HepG2 (cell line): Measurements from ENCODE around the gene MAP2K7. TPM values are rescaled to one million over a fixed set of nuclear protein-coding genes. Genes with fewer than 3 reads are reported as not detected.

Source experiments
- ATAC-seq: fragments of 200-7000 bp; cut with Tn5 transposase; 3 replicates; pipeline ENCODE4 v1.9.1; 2020; ENCODE audit warnings: mild to moderate bottlenecking, moderate library complexity
- BruUV-seq: library from RNA; stranded (reverse); fragments of 400-500 nt; replicated peaks from 2 replicates; lab custom pipeline; 2021; lab: Mats Ljungman, UMichigan
- CTCF ChIA-PET: fragments of 300-600 bp; formaldehyde crosslinking; extraction: SDS; loops from one replicate; lab custom pipeline; 2021; ENCODE audit warnings: low total read pairs, inconsistent platforms, low intra/inter-chr PET ratio; lab: Yijun Ruan, JAX
- POLR2A ChIA-PET: fragments of 350-600 bp; sonication (Branson Sonifier 250); formaldehyde crosslinking; loops from one replicate; lab custom pipeline; 2020; ENCODE audit warnings: antibody characterized with exemption, inconsistent platforms; lab: Yijun Ruan, JAX
- DNase-seq: peaks from one replicate; pipeline ENCODE4 v3.0.0-alpha.2; 2015; ENCODE audit warnings: low spot score
- FAIRE-seq: peaks from 3 replicates; lab custom pipeline; 2011; peaks lifted over from hg19 to GRCh38; lab: Jason Lieb, UNC
- H2AFZ ChIP-seq: one replicate; pipeline ENCODE4 v1.6.1; 2011; ENCODE audit warnings: low read length, inconsistent platforms
- H3K27ac ChIP-seq: fragments of 300-600 bp; 3 replicates; pipeline ENCODE4 v1.8.0; 2011; ENCODE audit warnings: mixed run types, mild to moderate bottlenecking, mixed read lengths, low read length, inconsistent platforms; ENCODE audit not compliant: insufficient read depth; ENCODE audit errors: extremely low read length
- H3K27me3 ChIP-seq, 2 experiments: fragments of 200-600 bp in 1 of 2; 2 replicates in 1 of 2; 3 replicates in 1 of 2; pipeline versions ENCODE4 v1.6.0 to v1.8.0; 2011; ENCODE audit warnings: low read length in 2 of 2, mild to moderate bottlenecking in 2 of 2, moderate library complexity in 2 of 2, inconsistent platforms in 1 of 2; ENCODE audit not compliant: insufficient read depth in 2 of 2, control insufficient read depth in 1 of 2
- H3K36me3 ChIP-seq, 2 experiments: fragments of 200-600 bp in 1 of 2; replicated peaks in 1 of 2; 2 replicates in 1 of 2; 3 replicates in 1 of 2; pipeline versions ENCODE4 v1.5.1 to v1.8.0; 2011; ENCODE audit warnings: low read length in 2 of 2, inconsistent platforms in 1 of 2; ENCODE audit not compliant: insufficient read depth in 2 of 2, control insufficient read depth in 1 of 2
- H3K4me1 ChIP-seq: 2 replicates; pipeline ENCODE4 v1.5.1; 2012; ENCODE audit warnings: low read length, inconsistent platforms; ENCODE audit not compliant: insufficient read depth
- H3K4me2 ChIP-seq: 2 replicates; pipeline ENCODE4 v1.6.0; 2011; ENCODE audit warnings: low read depth, low read length, inconsistent platforms
- H3K4me3 ChIP-seq, 3 experiments: fragments of 200-600 bp in 1 of 3; sonication (generic), shearing (Covaris generic) in 1 of 3; replicated peaks in 1 of 3; 2 replicates each; pipeline ENCODE4 v1.5.1; 2011 to 2016; ENCODE audit warnings: low read length in 3 of 3, inconsistent platforms in 2 of 3, low read depth in 2 of 3, mild to moderate bottlenecking in 2 of 3, control low read depth in 1 of 3, mixed read lengths in 1 of 3; ENCODE audit not compliant: insufficient read depth in 1 of 3
- H3K79me2 ChIP-seq: one replicate; pipeline ENCODE4 v1.6.1; 2011; ENCODE audit warnings: low read length, inconsistent platforms; ENCODE audit not compliant: insufficient read depth
- H3K9ac ChIP-seq: 2 replicates; pipeline ENCODE4 v1.6.0; 2011; ENCODE audit warnings: mild to moderate bottlenecking, low read depth, low read length, inconsistent platforms; ENCODE audit not compliant: insufficient read depth
- H3K9me3 ChIP-seq: 2 replicates; pipeline ENCODE4 v1.5.1; 2012; ENCODE audit warnings: mild to moderate bottlenecking, low read length
- H4K20me1 ChIP-seq: 2 replicates; pipeline ENCODE4 v1.6.0; 2011; ENCODE audit warnings: inconsistent platforms, mild to moderate bottlenecking, low read length, moderate library complexity; ENCODE audit not compliant: insufficient read depth
- DMAP1 ChIP-seq: IDR thresholded peaks from 2 replicates; pipeline ENCODE4 v1.6.1; 2016
- IRF9 ChIP-seq: sonication (generic); formaldehyde crosslinking; IDR thresholded peaks from 2 replicates; pipeline ENCODE4 v1.8.0; 2022; ENCODE audit warnings: missing genetic modification reagents, mild to moderate bottlenecking, borderline replicate concordance
- JDP2 ChIP-seq: sonication (generic); formaldehyde crosslinking; IDR thresholded peaks from 2 replicates; pipeline ENCODE4 v1.8.1; 2022; ENCODE audit warnings: missing genetic modification reagents, borderline replicate concordance
- PAF1 ChIP-seq: IDR thresholded peaks from 2 replicates; pipeline ENCODE4 v1.6.1; 2016; ENCODE audit warnings: missing genetic modification reagents, missing compliant biosample characterization
- REXO4 ChIP-seq: sonication (generic); formaldehyde crosslinking; IDR thresholded peaks from 2 replicates; pipeline ENCODE4 v1.8.0; 2022; ENCODE audit warnings: missing genetic modification reagents, mild to moderate bottlenecking, borderline replicate concordance
- STAG1 ChIP-seq: sonication (generic); formaldehyde crosslinking; IDR thresholded peaks from 2 replicates; pipeline ENCODE4 v1.4.0; 2020; ENCODE audit warnings: missing genetic modification reagents
- SYNCRIP ChIP-seq: fragments of 200-400 bp; formaldehyde crosslinking; IDR thresholded peaks from 2 replicates; pipeline ENCODE4 v1.6.1; 2018; ENCODE audit warnings: mild to moderate bottlenecking, low read depth, low read length; ENCODE audit not compliant: insufficient read depth
- TAF15 ChIP-seq: fragments of 200-400 bp; formaldehyde crosslinking; IDR thresholded peaks from one replicate; pipeline ENCODE4 v1.6.1; 2018; ENCODE audit warnings: mild to moderate bottlenecking, low read depth, low read length; ENCODE audit not compliant: poor library complexity, severe bottlenecking
- TCF12 ChIP-seq, 2 experiments: fragments of 450-650 bp in 1 of 2; sonication (generic) in 1 of 2; formaldehyde crosslinking in 1 of 2; IDR thresholded peaks; 2 replicates each; pipeline versions ENCODE4 v1.6.1 to v1.8.0; 2017 to 2022; ENCODE audit warnings: antibody characterized with exemption in 1 of 2, mild to moderate bottlenecking in 1 of 2, missing genetic modification reagents in 1 of 2, moderate library complexity in 1 of 2
- XBP1 ChIP-seq: sonication (generic); formaldehyde crosslinking; IDR thresholded peaks from 2 replicates; pipeline ENCODE4 v1.5.0; 2020; ENCODE audit warnings: missing genetic modification reagents
- ZNF292 ChIP-seq: sonication (generic); formaldehyde crosslinking; IDR thresholded peaks from 2 replicates; pipeline ENCODE4 v1.8.1; 2022; ENCODE audit warnings: mild to moderate bottlenecking, low read depth, missing genetic modification reagents, borderline replicate concordance
- ZNF44 ChIP-seq: sonication (generic); formaldehyde crosslinking; IDR thresholded peaks from 2 replicates; pipeline ENCODE4 v1.5.1; 2020; ENCODE audit warnings: mild to moderate bottlenecking, missing genetic modification reagents
- ZNF687 ChIP-seq: sonication (generic); formaldehyde crosslinking; IDR thresholded peaks from 2 replicates; pipeline ENCODE4 v1.5.1; 2020; ENCODE audit warnings: mild to moderate bottlenecking, missing genetic modification reagents, moderate library complexity
- ZSCAN25 ChIP-seq: sonication (generic); formaldehyde crosslinking; IDR thresholded peaks from 2 replicates; pipeline ENCODE4 v1.8.0; 2022; ENCODE audit warnings: mild to moderate bottlenecking, missing genetic modification reagents
- WGBS: methylation state at CpG from one replicate; pipeline ENCODE4 v1.1.6; 2017; ENCODE audit warnings: low lambda C conversion rate; 5-methylcytosine and 5-hydroxymethylcytosine counted together
- in situ Hi-C: cut with HindIII; loops from 2 replicates; pipeline ENCODE4 v1.10.0; 2017; ENCODE audit warnings: low pct_unique_long_range_greater_than_20kb; ENCODE audit not compliant: extremely low pct_ligation_motif_present
- intact Hi-C: fragments of 100-400 bp; cut with micrococcal nuclease; formaldehyde crosslinking; loops from one replicate; pipeline ENCODE4 v1.10.0; 2022; ENCODE audit not compliant: unreplicated experiment
- polyA plus RNA-seq, 8 experiments: library from polyadenylated mRNA; depleted of rRNA in 3 of 8; stranded (reverse) in 7 of 8; unstranded in 1 of 8; fragments of >200 nt; fragmentation: Illumina TruSeq in 4 of 8; extraction: Trizol in 4 of 8; gene quantifications; 2 replicates each; pipeline versions ENCODE4 v1.2.1 to v1.2.3, GENCODE V29; 2011 to 2016; ENCODE audit warnings: low read depth in 4 of 8, missing spikeins in 1 of 8, mixed read lengths in 1 of 8; ENCODE audit not compliant: insufficient read depth in 1 of 8
- total RNA-seq, 5 experiments: library from RNA; depleted of rRNA; stranded (reverse); fragments of >200 nt; fragmentation: Illumina TruSeq; extraction: Trizol; gene quantifications; 2 replicates each; pipeline ENCODE4 v1.2.3, GENCODE V29; 2016; ENCODE audit warnings: low read depth in 1 of 5
- TF ChIP-seq, protein P1 (sequence below): sonication (generic); formaldehyde crosslinking; IDR thresholded peaks from 2 replicates; pipeline ENCODE4; 2020; ENCODE audit warnings: missing genetic modification reagents, mild to moderate bottlenecking, borderline replicate concordance

Gene MAP2K7
- total and polyA plus RNA-seq, 2 of the 13 experiments (the other 11 are each of a cell fraction or from before 2014, with no cell fraction given), result 9.0 to 10.8 TPM

DNA sequence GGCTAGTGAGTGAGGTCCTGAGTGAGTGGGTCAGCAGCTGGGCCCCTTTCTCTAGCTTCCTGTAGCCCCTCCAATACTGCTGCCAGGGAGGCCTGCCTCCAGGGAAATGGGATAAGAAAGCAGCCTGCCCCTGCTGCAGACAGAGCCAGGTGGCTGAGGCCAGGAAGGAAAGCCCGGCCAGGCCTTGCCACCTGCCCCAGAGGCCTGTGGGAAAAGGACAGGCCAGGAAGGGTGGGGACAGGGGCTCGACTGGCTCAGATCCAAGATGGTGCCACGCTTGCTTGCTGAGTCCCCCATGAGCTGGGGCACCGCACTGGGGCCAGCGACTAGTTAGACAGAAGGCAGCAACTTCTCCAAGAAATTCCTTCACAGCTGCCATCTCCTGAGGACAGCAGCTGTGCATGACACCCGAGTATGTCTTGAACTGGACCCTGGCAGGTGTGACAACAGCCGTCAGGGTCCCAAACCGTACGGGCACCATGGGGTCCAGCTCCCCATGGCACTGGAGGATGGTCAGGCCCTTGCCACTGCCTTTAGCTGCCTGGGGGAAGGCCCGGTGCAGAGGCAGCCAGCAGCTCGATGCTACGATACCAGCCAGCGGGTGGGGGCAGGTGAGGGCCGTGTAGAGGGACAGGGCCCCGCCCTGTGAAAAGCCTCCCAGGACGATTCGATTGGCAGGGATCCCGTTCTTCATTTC is 24.4 kb upstream of the MAP2K7 start:
- DNase-seq (no peak), ATAC-seq (peak; percentile 66), FAIRE-seq (no peak)
- in situ Hi-C loops, result no loop called here
- CTCF ChIA-PET, result no interaction called here
- no peaks in the 10 kb centered on the region for H4K20me1 ChIP-seq
- peaks cover 30% of the 10 kb centered on the region for H3K4me1 ChIP-seq
- WGBS, result 13% methylated on average over 3 of the region's 18 CpGs
- no TSS peak for BruUV-seq
- peak overlapping the region in 1 of 3 experiments; percentile 43; a peak in 1 of 6 replicates for H3K4me3 ChIP-seq
- peak overlapping the region; percentile 50 for H3K4me2 ChIP-seq
- peak overlapping the region; percentile 27 for H2AFZ ChIP-seq
- H3K36me3 ChIP-seq, result no peaks in the 10 kb centered on the region
- H3K9ac ChIP-seq, result 0 out of 2 replicates have a peak overlapping the region, but pooled peaks have one; percentile 39
- H3K27ac ChIP-seq, result no peak overlapping the region
- H3K27me3 ChIP-seq, result peaks cover 0 to 4% of the 10 kb centered on the region in 2 experiments; a peak in 2 of 5 replicates
- intact Hi-C loops, result loop anchor here (10.0 kb wide), 1 partner anchor 1144 kb away; the partner anchor contains the start of genes GPR108 and TRIP10
- POLR2A ChIA-PET, result interaction anchor here (1.0 to 1.7 kb wide), 5 partner anchors 8 to 18 kb away, joined by 3 to 5 read pairs (median 3); partner anchors contain the start of gene LRRC8E
- no peaks in the 10 kb centered on the region for H3K9me3 ChIP-seq
- H3K79me2 ChIP-seq, result no peaks in the 10 kb centered on the region
- TF ChIP-seq TCF12 (IDR thresholded peaks at IDR 0.05) (no peak), TCF12 (CRISPR knock-in tag; IDR thresholded peaks at IDR 0.05) (no peak), DMAP1 (CRISPR knock-in tag) (no peak), ZNF687 (CRISPR knock-in tag) (peak; percentile 81), ZNF292 (no peak), ZNF44 (no peak), SYNCRIP (no peak), JDP2 (CRISPR knock-in tag) (no peak), STAG1 (CRISPR knock-in tag) (no peak), REXO4 (CRISPR knock-in tag) (no peak), PAF1 (no peak), ZSCAN25 (CRISPR knock-in tag) (no peak), TAF15 (no peak), IRF9 (CRISPR knock-in tag) (no peak), XBP1 (CRISPR knock-in tag) (no peak)
- TF ChIP-seq, protein P1, sequence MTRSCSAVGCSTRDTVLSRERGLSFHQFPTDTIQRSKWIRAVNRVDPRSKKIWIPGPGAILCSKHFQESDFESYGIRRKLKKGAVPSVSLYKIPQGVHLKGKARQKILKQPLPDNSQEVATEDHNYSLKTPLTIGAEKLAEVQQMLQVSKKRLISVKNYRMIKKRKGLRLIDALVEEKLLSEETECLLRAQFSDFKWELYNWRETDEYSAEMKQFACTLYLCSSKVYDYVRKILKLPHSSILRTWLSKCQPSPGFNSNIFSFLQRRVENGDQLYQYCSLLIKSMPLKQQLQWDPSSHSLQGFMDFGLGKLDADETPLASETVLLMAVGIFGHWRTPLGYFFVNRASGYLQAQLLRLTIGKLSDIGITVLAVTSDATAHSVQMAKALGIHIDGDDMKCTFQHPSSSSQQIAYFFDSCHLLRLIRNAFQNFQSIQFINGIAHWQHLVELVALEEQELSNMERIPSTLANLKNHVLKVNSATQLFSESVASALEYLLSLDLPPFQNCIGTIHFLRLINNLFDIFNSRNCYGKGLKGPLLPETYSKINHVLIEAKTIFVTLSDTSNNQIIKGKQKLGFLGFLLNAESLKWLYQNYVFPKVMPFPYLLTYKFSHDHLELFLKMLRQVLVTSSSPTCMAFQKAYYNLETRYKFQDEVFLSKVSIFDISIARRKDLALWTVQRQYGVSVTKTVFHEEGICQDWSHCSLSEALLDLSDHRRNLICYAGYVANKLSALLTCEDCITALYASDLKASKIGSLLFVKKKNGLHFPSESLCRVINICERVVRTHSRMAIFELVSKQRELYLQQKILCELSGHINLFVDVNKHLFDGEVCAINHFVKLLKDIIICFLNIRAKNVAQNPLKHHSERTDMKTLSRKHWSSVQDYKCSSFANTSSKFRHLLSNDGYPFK (CRISPR knock-in tag), result no peak
